Measurements from ENCODE around the gene FLNB. TPM values are rescaled to one million over a fixed set of nuclear protein-coding genes. Genes with fewer than 3 reads are reported as not detected.

Gene FLNB
- total and polyA plus RNA-seq, 2 of the 13 experiments (the other 11 are each of a cell fraction or from before 2014, with no cell fraction given): 106 to 130 TPM

DNA sequence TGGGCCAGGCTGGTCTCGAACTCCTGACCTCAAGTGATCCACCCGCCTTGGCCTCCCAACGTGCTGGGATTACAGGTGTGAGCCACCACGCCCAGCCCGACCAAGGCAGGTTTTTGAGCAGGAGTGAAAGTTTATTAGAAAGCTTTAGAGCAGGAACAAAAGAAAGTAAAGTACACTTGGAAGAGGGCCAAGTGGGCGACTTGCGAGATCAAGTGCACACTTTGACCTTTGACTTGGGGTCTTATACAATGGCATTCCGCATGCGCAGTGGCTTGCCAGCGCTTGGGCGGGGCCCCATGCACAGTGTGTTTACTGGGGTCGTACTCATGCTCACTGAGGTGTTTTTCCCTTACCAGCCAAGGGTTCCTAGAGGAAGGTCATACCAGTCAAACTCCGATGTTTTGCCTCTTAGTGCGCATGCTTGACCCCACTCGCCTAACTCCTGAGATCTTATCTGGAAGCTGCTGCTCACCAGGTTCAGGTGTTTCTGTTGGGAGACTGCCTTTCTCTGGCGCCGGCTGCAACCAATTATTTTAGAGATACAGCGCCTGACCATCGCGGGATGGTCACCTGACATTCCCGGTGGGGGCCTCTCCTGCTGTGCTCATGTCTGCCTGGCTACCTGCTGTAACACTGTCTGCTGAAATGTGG is 46.9 kb upstream of the FLNB start (continued):
- TF ChIP-seq ZNF362 (CRISPR knock-in tag; IDR thresholded peaks at IDR 0.05; ENCODE audit: borderline replicate concordance): peak; percentile 61
- 0 out of 2 replicates have a peak, but pooled peaks have one; percentile 1 for TF ChIP-seq WIZ (CRISPR knock-in tag; IDR thresholded peaks at IDR 0.05)
- peak; percentile 11; the same call in 1 of the 2 replicates for TF ChIP-seq ZNF569 (CRISPR knock-in tag; IDR thresholded peaks at IDR 0.05; ENCODE audit: borderline replicate concordance)
- TF ChIP-seq GLI4 (CRISPR knock-in tag; IDR thresholded peaks at IDR 0.05; ENCODE audit: borderline replicate concordance): 0 out of 2 replicates have a peak, but pooled peaks have one; percentile 66
- TF ChIP-seq ZNF570 (CRISPR knock-in tag; IDR thresholded peaks at IDR 0.05; ENCODE audit: borderline replicate concordance): no peak
- no peak for TF ChIP-seq EHMT2 (IDR thresholded peaks at IDR 0.05; ENCODE audit: borderline replicate concordance, low read depth, low read length)
- TF ChIP-seq ZBTB14 (CRISPR knock-in tag; IDR thresholded peaks at IDR 0.05): no peak
- TF ChIP-seq, protein P1, sequence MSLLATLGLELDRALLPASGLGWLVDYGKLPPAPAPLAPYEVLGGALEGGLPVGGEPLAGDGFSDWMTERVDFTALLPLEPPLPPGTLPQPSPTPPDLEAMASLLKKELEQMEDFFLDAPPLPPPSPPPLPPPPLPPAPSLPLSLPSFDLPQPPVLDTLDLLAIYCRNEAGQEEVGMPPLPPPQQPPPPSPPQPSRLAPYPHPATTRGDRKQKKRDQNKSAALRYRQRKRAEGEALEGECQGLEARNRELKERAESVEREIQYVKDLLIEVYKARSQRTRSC (CRISPR knock-in tag; IDR thresholded peaks at IDR 0.05; ENCODE audit: low read depth): 0 out of 2 replicates have a peak, but pooled peaks have one; percentile 34
- TF ChIP-seq, protein P2, sequence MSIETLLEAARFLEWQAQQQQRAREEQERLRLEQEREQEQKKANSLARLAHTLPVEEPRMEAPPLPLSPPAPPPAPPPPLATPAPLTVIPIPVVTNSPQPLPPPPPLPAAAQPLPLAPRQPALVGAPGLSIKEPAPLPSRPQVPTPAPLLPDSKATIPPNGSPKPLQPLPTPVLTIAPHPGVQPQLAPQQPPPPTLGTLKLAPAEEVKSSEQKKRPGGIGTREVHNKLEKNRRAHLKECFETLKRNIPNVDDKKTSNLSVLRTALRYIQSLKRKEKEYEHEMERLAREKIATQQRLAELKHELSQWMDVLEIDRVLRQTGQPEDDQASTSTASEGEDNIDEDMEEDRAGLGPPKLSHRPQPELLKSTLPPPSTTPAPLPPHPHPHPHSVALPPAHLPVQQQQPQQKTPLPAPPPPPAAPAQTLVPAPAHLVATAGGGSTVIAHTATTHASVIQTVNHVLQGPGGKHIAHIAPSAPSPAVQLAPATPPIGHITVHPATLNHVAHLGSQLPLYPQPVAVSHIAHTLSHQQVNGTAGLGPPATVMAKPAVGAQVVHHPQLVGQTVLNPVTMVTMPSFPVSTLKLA (IDR thresholded peaks at IDR 0.05): peak; percentile 41
- no peak for TF ChIP-seq GZF1 (CRISPR knock-in tag; IDR thresholded peaks at IDR 0.05)
- no peak for TF ChIP-seq ZNF777 (CRISPR knock-in tag; IDR thresholded peaks at IDR 0.05)
- TF ChIP-seq FOXK2 (IDR thresholded peaks at IDR 0.05): peak; percentile 66; the same call in 1 of the 2 replicates
- TF ChIP-seq SP5 (CRISPR knock-in tag; IDR thresholded peaks at IDR 0.05; ENCODE audit: borderline replicate concordance, low read depth): peak; percentile 82; the same call in 1 of the 2 replicates
- TF ChIP-seq TAF15 (IDR thresholded peaks at IDR 0.05; ENCODE audit: low read depth, low read length, poor library complexity, severe bottlenecking): no peak
- no peak for TF ChIP-seq ZNF24 (IDR thresholded peaks at IDR 0.05)
- peak; percentile 67 for TF ChIP-seq ZFP91 (CRISPR knock-in tag; IDR thresholded peaks at IDR 0.05; ENCODE audit: borderline replicate concordance)
- no peak for TF ChIP-seq XRCC5 (optimal IDR thresholded peaks at IDR 0.05; ENCODE audit: low read length)
- TF ChIP-seq ZNF180 (CRISPR knock-in tag; IDR thresholded peaks at IDR 0.05; ENCODE audit: borderline replicate concordance, low read depth): no peak
- TF ChIP-seq NFKB2 (CRISPR knock-in tag; IDR thresholded peaks at IDR 0.05; ENCODE audit: borderline replicate concordance): peak; percentile 49; the same call in 1 of the 2 replicates
- TF ChIP-seq, protein P3, sequence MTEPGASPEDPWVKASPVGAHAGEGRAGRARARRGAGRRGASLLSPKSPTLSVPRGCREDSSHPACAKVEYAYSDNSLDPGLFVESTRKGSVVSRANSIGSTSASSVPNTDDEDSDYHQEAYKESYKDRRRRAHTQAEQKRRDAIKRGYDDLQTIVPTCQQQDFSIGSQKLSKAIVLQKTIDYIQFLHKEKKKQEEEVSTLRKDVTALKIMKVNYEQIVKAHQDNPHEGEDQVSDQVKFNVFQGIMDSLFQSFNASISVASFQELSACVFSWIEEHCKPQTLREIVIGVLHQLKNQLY (CRISPR knock-in tag; IDR thresholded peaks at IDR 0.05): peak; percentile 88
- TF ChIP-seq ZSCAN21 (CRISPR knock-in tag; IDR thresholded peaks at IDR 0.05; ENCODE audit: borderline replicate concordance): 0 out of 2 replicates have a peak, but pooled peaks have one; percentile 34
- TF ChIP-seq FOXK1 (CRISPR knock-in tag; IDR thresholded peaks at IDR 0.05; ENCODE audit: borderline replicate concordance, low read depth): peak; percentile 92; the same call in 1 of the 2 replicates
